Endothelial cell of umbilical vein (primary cell): ENCODE data around the gene CDC42EP4. TPM values are rescaled to one million over a fixed set of nuclear protein-coding genes. Genes with fewer than 3 reads are reported as not detected.

Experiments
- BruUV-seq: library from RNA; stranded (reverse); fragments of 400-500 nt; replicated peaks from 2 replicates; lab custom pipeline; 2021; lab: Mats Ljungman, UMichigan
- CTCF ChIA-PET: fragments of 300-600, 350-600 bp; sonication (Branson Sonifier 250); formaldehyde crosslinking; loops from one replicate; lab custom pipeline; 2021; ENCODE audit warnings: antibody characterized with exemption, inconsistent platforms; lab: Charles Lee
- POLR2A ChIA-PET: fragments of 300-600, 350-600 bp; sonication (Branson Sonifier 250); formaldehyde crosslinking; loops from one replicate; lab custom pipeline; 2021; ENCODE audit warnings: antibody characterized with exemption, inconsistent platforms; lab: Charles Lee
- DNase-seq: peaks from one replicate; pipeline ENCODE4 v3.0.0-alpha.2; 2011; ENCODE audit warnings: low read depth, low spot score
- FAIRE-seq: peaks from 2 replicates; lab custom pipeline; 2011; peaks lifted over from hg19 to GRCh38; lab: Jason Lieb, UNC
- H2AFZ ChIP-seq: 2 replicates; pipeline ENCODE4 v1.6.0; 2012; ENCODE audit warnings: low read depth, low read length, control low read depth, inconsistent platforms
- H3K27ac ChIP-seq: 2 replicates; pipeline ENCODE4 v1.5.1; 2011; ENCODE audit warnings: low read depth, mild to moderate bottlenecking, control low read depth, low read length, moderate library complexity; ENCODE audit not compliant: insufficient read depth
- H3K27me3 ChIP-seq, 2 experiments: 2 replicates each; pipeline versions ENCODE4 v1.6.0 to v1.6.1; 2011; ENCODE audit warnings: low read length in 2 of 2, mixed read lengths in 1 of 2; ENCODE audit not compliant: control insufficient read depth in 2 of 2, insufficient read depth in 2 of 2
- H3K36me3 ChIP-seq, 2 experiments: 2 replicates in 1 of 2; 3 replicates in 1 of 2; pipeline ENCODE4 v1.5.1; 2011; ENCODE audit warnings: low read length in 2 of 2, mild to moderate bottlenecking in 1 of 2, moderate library complexity in 1 of 2; ENCODE audit not compliant: control insufficient read depth in 2 of 2, insufficient read depth in 2 of 2; ENCODE audit errors: extremely low read depth in 1 of 2
- H3K4me1 ChIP-seq: 3 replicates; pipeline ENCODE4 v1.5.1; 2011; ENCODE audit warnings: mild to moderate bottlenecking, low read length; ENCODE audit not compliant: control insufficient read depth, insufficient read depth; ENCODE audit errors: extremely low read depth
- H3K4me2 ChIP-seq: 2 replicates; pipeline ENCODE4 v1.6.1; 2011; ENCODE audit warnings: low read length, control low read depth, mixed read lengths; ENCODE audit not compliant: insufficient read depth
- H3K4me3 ChIP-seq, 3 experiments: fragments of 200-600 bp in 1 of 3; sonication (generic), shearing (Covaris generic) in 1 of 3; replicated peaks in 1 of 3; 2 replicates each; pipeline ENCODE4 v1.5.1; 2011 to 2016; ENCODE audit warnings: control low read depth in 3 of 3, low read length in 3 of 3, mild to moderate bottlenecking in 2 of 3, inconsistent platforms in 1 of 3, low read depth in 1 of 3, moderate library complexity in 1 of 3; ENCODE audit not compliant: insufficient read depth in 1 of 3
- H3K79me2 ChIP-seq: 2 replicates; pipeline ENCODE4 v1.6.0; 2012; ENCODE audit warnings: low read length, inconsistent platforms; ENCODE audit not compliant: control insufficient read depth, insufficient read depth
- H3K9ac ChIP-seq: replicated peaks from 2 replicates; pipeline ENCODE3; 2011; ENCODE audit warnings: low read length, control low read depth; ENCODE audit not compliant: insufficient read depth; ENCODE audit errors: extremely low read depth
- H3K9me1 ChIP-seq: replicated peaks from 3 replicates; pipeline ENCODE4 v1.6.0; 2011; ENCODE audit warnings: mild to moderate bottlenecking, low read length; ENCODE audit not compliant: control insufficient read depth, insufficient read depth; ENCODE audit errors: extremely low read depth
- H3K9me3 ChIP-seq: replicated peaks from 2 replicates; pipeline ENCODE4 v1.5.1; 2012; ENCODE audit warnings: low read length, inconsistent platforms; ENCODE audit not compliant: control insufficient read depth, insufficient read depth
- H4K20me1 ChIP-seq: replicated peaks from 2 replicates; pipeline ENCODE3; 2011; ENCODE audit warnings: mild to moderate bottlenecking, low read length; ENCODE audit not compliant: control insufficient read depth, insufficient read depth; ENCODE audit errors: extremely low read depth
- EZH2 ChIP-seq: IDR thresholded peaks from 2 replicates; pipeline ENCODE4 v1.6.1; 2012; ENCODE audit warnings: borderline replicate concordance, low read depth, mild to moderate bottlenecking, moderate library complexity, low read length, inconsistent platforms; ENCODE audit not compliant: severe bottlenecking
- FOS ChIP-seq: IDR thresholded peaks from 2 replicates; pipeline ENCODE4 v1.6.1; 2011; ENCODE audit warnings: mild to moderate bottlenecking, low read length, moderate library complexity, borderline replicate concordance; ENCODE audit not compliant: insufficient read depth
- GATA2 ChIP-seq: IDR thresholded peaks from 2 replicates; pipeline ENCODE4 v1.7.0; 2011; ENCODE audit warnings: low read depth, mild to moderate bottlenecking, moderate library complexity, mixed read lengths, low read length; ENCODE audit not compliant: insufficient read length, insufficient read depth
- JUN ChIP-seq: IDR thresholded peaks from 2 replicates; pipeline ENCODE4 v1.6.1; 2011; ENCODE audit warnings: borderline replicate concordance, low read depth; ENCODE audit not compliant: insufficient read length, insufficient read depth
- MYC ChIP-seq: IDR thresholded peaks from one replicate; pipeline ENCODE4 v1.6.1; 2011; ENCODE audit warnings: mild to moderate bottlenecking, low read depth, low read length
- POLR2A ChIP-seq: IDR thresholded peaks from 2 replicates; pipeline ENCODE4 v1.6.1; 2012; ENCODE audit warnings: low read depth, mild to moderate bottlenecking, control low read depth, low read length
- POLR2AphosphoS5 ChIP-seq: IDR thresholded peaks from 2 replicates; pipeline ENCODE4 v1.6.1; 2012; ENCODE audit warnings: low read depth, mild to moderate bottlenecking, control low read depth, low read length, moderate library complexity; ENCODE audit not compliant: insufficient read depth
- dilution Hi-C: fragments of 300-500 bp; cut with MboI; formaldehyde crosslinking; loops from one replicate; pipeline ENCODE4 v1.15.0; 2019; ENCODE audit warnings: low sequenced_read_pairs; ENCODE audit not compliant: extremely low pct_ligation_motif_present
- intact Hi-C: fragments of 100-400 bp; cut with micrococcal nuclease; formaldehyde crosslinking; loops from one replicate; pipeline ENCODE4 v1.10.0; 2022
- polyA plus RNA-seq, 4 experiments: library from polyadenylated mRNA; depleted of rRNA in 3 of 4; stranded (reverse) in 3 of 4; unstranded in 1 of 4; fragments of >200 nt; gene quantifications; 2 replicates each; pipeline versions ENCODE4 v1.2.1 to v1.2.3, GENCODE V29; 2011 to 2012; ENCODE audit warnings: missing spikeins in 1 of 4
- total RNA-seq: library from RNA; stranded (reverse); gene quantifications from 2 replicates; pipeline ENCODE4 v1.2.3, GENCODE V29; 2021
- TF ChIP-seq, protein P1 (sequence below): IDR thresholded peaks from 2 replicates; pipeline ENCODE4 v1.6.1; 2011; ENCODE audit not compliant: insufficient read depth, insufficient read length
- TF ChIP-seq, protein P2 (sequence below), 2 donors: IDR thresholded peaks; 1 replicate in 1 of 2; 2 replicates in 1 of 2; pipeline ENCODE4 v1.5.1; 2011; ENCODE audit warnings: low read length in 2 of 2, mild to moderate bottlenecking in 2 of 2, moderate library complexity in 2 of 2, control low read depth in 1 of 2, inconsistent platforms in 1 of 2, low read depth in 1 of 2; ENCODE audit not compliant: insufficient read depth in 1 of 2; ENCODE audit errors: extremely low read depth in 1 of 2

The CDC42EP4 gene
- total and polyA plus RNA-seq, 2 donors (not counting 3 experiments of a cell fraction or from before 2014, with no cell fraction given), result 11.4 to 19.6 TPM

DNA sequence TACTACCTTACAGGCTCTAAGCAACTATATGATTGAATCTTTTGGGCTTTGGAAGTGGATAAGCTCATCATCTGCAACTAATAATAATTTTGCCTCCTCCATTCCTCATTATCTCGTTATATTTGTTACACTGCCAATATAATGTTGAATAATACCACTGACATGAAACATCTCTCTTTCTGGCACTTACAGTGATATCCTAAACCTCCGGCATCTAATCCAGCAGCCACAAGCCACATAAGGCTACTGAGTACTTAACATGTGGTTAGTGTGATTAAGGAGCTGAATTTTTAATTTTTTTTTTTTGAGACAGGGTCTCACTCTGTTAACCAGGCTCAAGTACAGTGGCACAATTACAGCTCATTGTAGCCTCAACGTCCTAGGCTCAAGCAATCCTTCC lies 9.6 kb downstream of the CDC42EP4 start:
- BruUV-seq, result no TSS peak
- Histone ChIP-seq H3K9me1 (no peaks in the 10 kb centered on the region), H2AFZ (no peak overlapping the region), H4K20me1 (no peaks in the 10 kb centered on the region), H3K36me3 (no peaks in the 10 kb centered on the region), H3K4me1 (peaks cover 36% of the 10 kb centered on the region), H3K79me2 (peaks cover 74% of the 10 kb centered on the region), H3K9me3 (no peaks in the 10 kb centered on the region), H3K27me3 (no peaks in the 10 kb centered on the region), H3K27ac (no peak overlapping the region), H3K4me2 (no peak overlapping the region), H3K4me3 (no peak overlapping the region), H3K9ac (no peak overlapping the region)
- DNase-seq (no peak), FAIRE-seq (no peak)
- dilution Hi-C loops, result no loop called here
- TF ChIP-seq POLR2A (no peak), MYC (no peak), EZH2 (no peak), POLR2AphosphoS5 (no peak), GATA2 (no peak), JUN (no peak), FOS (no peak)
- TF ChIP-seq, protein P1, sequence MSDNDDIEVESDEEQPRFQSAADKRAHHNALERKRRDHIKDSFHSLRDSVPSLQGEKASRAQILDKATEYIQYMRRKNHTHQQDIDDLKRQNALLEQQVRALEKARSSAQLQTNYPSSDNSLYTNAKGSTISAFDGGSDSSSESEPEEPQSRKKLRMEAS, result no peak
- TF ChIP-seq, protein P2, sequence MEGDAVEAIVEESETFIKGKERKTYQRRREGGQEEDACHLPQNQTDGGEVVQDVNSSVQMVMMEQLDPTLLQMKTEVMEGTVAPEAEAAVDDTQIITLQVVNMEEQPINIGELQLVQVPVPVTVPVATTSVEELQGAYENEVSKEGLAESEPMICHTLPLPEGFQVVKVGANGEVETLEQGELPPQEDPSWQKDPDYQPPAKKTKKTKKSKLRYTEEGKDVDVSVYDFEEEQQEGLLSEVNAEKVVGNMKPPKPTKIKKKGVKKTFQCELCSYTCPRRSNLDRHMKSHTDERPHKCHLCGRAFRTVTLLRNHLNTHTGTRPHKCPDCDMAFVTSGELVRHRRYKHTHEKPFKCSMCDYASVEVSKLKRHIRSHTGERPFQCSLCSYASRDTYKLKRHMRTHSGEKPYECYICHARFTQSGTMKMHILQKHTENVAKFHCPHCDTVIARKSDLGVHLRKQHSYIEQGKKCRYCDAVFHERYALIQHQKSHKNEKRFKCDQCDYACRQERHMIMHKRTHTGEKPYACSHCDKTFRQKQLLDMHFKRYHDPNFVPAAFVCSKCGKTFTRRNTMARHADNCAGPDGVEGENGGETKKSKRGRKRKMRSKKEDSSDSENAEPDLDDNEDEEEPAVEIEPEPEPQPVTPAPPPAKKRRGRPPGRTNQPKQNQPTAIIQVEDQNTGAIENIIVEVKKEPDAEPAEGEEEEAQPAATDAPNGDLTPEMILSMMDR (IDR thresholded peaks at IDR 0.05; ENCODE audit: extremely low read depth in 1 of 2, insufficient read depth in 1 of 2, low read depth in 1 of 2, low read length in 2 of 2), result no peak
- CTCF ChIA-PET, result interaction anchor here (1.0 kb wide), 1 partner anchor 46 kb away, joined by 3 read pairs; no protein-coding TSS in a partner anchor
- intact Hi-C loops, result loop anchor here (10.0 kb wide), 1 partner anchor 397 kb away; no protein-coding TSS in a partner anchor
- POLR2A ChIA-PET, result no interaction called here
